ENCODE data around the gene OGFOD1.

GRCh38 chr16:56422896-56423441, 28.4 kb upstream of the OGFOD1 start:
- no peak for TF ChIP-seq RFX5 (IDR thresholded peaks at IDR 0.05; ENCODE audit: low read depth, low read length)
- no peak for TF ChIP-seq IRF9 (tag; IDR thresholded peaks at IDR 0.05)
- TF ChIP-seq FOXK1 (CRISPR knock-in tag; IDR thresholded peaks at IDR 0.05; ENCODE audit: borderline replicate concordance), result no peak
- no peak for TF ChIP-seq CC2D1A (IDR thresholded peaks at IDR 0.05)
- no peak for TF ChIP-seq ILF3 (IDR thresholded peaks at IDR 0.05; ENCODE audit: borderline replicate concordance)
- TF ChIP-seq, protein P1, sequence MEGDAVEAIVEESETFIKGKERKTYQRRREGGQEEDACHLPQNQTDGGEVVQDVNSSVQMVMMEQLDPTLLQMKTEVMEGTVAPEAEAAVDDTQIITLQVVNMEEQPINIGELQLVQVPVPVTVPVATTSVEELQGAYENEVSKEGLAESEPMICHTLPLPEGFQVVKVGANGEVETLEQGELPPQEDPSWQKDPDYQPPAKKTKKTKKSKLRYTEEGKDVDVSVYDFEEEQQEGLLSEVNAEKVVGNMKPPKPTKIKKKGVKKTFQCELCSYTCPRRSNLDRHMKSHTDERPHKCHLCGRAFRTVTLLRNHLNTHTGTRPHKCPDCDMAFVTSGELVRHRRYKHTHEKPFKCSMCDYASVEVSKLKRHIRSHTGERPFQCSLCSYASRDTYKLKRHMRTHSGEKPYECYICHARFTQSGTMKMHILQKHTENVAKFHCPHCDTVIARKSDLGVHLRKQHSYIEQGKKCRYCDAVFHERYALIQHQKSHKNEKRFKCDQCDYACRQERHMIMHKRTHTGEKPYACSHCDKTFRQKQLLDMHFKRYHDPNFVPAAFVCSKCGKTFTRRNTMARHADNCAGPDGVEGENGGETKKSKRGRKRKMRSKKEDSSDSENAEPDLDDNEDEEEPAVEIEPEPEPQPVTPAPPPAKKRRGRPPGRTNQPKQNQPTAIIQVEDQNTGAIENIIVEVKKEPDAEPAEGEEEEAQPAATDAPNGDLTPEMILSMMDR (IDR thresholded peaks at IDR 0.05 in 2 of 3, conservative IDR thresholded peaks at IDR 0.05 in 1 of 3; ENCODE audit: insufficient read depth in 2 of 3, low read depth in 1 of 3, low read length in 3 of 3), result no peak
- TF ChIP-seq CREM (IDR thresholded peaks at IDR 0.05; ENCODE audit: low read depth), result no peak
- TF ChIP-seq EGR1 (conservative IDR thresholded peaks at IDR 0.05), result no peak
